CD4-positive, alpha-beta memory T cell (primary cell): Measurements from ENCODE around the gene EYA2. TPM values are rescaled to one million over a fixed set of nuclear protein-coding genes. Genes with fewer than 3 reads are reported as not detected.

Experiments used
- CTCF ChIA-PET: fragments of 350-600 bp; sonication (Branson Sonifier 250); formaldehyde crosslinking; loops from one replicate; lab custom pipeline; 2021; ENCODE audit warnings: inconsistent platforms; ENCODE audit not compliant: partially characterized antibody; lab: Charles Lee
- POLR2A ChIA-PET: fragments of 350-600 bp; sonication (Branson Sonifier 250); formaldehyde crosslinking; loops from one replicate; lab custom pipeline; 2021; ENCODE audit not compliant: partially characterized antibody; lab: Charles Lee
- DNase-seq, 5 donors: peaks; one replicate each; pipeline versions ENCODE4 v3.0.0 to v3.0.0-alpha.2; 2020 to 2022; ENCODE audit warnings: mixed read lengths in 1 of 5
- H3K27ac ChIP-seq: one replicate; pipeline ENCODE4 v1.7.0; 2013; ENCODE audit warnings: low read depth, low read length
- H3K27me3 ChIP-seq: 2 replicates; pipeline ENCODE4 v1.7.0; 2013; ENCODE audit warnings: mild to moderate bottlenecking, low read length, moderate library complexity; ENCODE audit not compliant: insufficient read depth
- H3K36me3 ChIP-seq: 2 replicates; pipeline ENCODE4 v1.7.0; 2013; ENCODE audit warnings: mild to moderate bottlenecking, low read length, moderate library complexity; ENCODE audit not compliant: insufficient read depth
- H3K4me1 ChIP-seq: 2 replicates; pipeline ENCODE4 v1.7.0; 2013; ENCODE audit warnings: mild to moderate bottlenecking, low read length, moderate library complexity; ENCODE audit not compliant: insufficient read depth
- H3K4me3 ChIP-seq, 2 donors: one replicate each; pipeline ENCODE4 v1.7.0; 2013; ENCODE audit warnings: low read length in 2 of 2, mild to moderate bottlenecking in 1 of 2
- H3K9me3 ChIP-seq, 2 donors: one replicate each; pipeline ENCODE4 v1.7.0; 2013; ENCODE audit warnings: low read length in 2 of 2, control low read depth in 1 of 2; ENCODE audit not compliant: control insufficient read depth in 1 of 2
- H3K27ac Mint-ChIP-seq, 7 donors: one replicate each; pipeline ENCODE4 v1.8.0; 2020 to 2021; ENCODE audit warnings: mixed read lengths in 7 of 7, mild to moderate bottlenecking in 6 of 7, inconsistent platforms in 3 of 7, moderate library complexity in 3 of 7
- H3K27me3 Mint-ChIP-seq, 2 donors: one replicate each; pipeline ENCODE4 v1.8.0; 2020 to 2021; ENCODE audit warnings: mixed read lengths in 2 of 2
- H3K36me3 Mint-ChIP-seq, 2 donors: one replicate each; pipeline ENCODE4 v1.8.0; 2020 to 2021; ENCODE audit warnings: mixed read lengths in 2 of 2, inconsistent platforms in 1 of 2, mild to moderate bottlenecking in 1 of 2
- H3K4me1 Mint-ChIP-seq, 4 donors: one replicate each; pipeline ENCODE4 v1.8.0; 2020 to 2021; ENCODE audit warnings: mixed read lengths in 4 of 4, mild to moderate bottlenecking in 1 of 4
- H3K4me3 Mint-ChIP-seq, 8 donors: one replicate each; pipeline ENCODE4 v1.8.0; 2020 to 2021; ENCODE audit warnings: mixed read lengths in 8 of 8, mild to moderate bottlenecking in 7 of 8, moderate library complexity in 6 of 8, inconsistent platforms in 3 of 8
- H3K9me3 Mint-ChIP-seq, 8 donors: one replicate each; pipeline ENCODE4 v1.8.0; 2020 to 2021; ENCODE audit warnings: mixed read lengths in 8 of 8, mild to moderate bottlenecking in 5 of 8, inconsistent platforms in 3 of 8, moderate library complexity in 1 of 8
- intact Hi-C: fragments of 100-400 bp; cut with micrococcal nuclease; formaldehyde crosslinking; loops from one replicate; pipeline ENCODE4 v1.15.1; 2023
- polyA plus RNA-seq, 2 donors: library from polyadenylated mRNA; unstranded; fragments of 300-500 nt; fragmentation: Illumina TruSeq; gene quantifications; one replicate each; pipeline ENCODE4 v1.2.3, GENCODE V29; 2021
- total RNA-seq, 2 experiments: library from RNA; stranded (reverse); gene quantifications; one replicate each; pipeline ENCODE4 v1.2.3, GENCODE V29; 2021

The EYA2 gene
- total and polyA plus RNA-seq, 4 experiments from 2014 or later: not detected

DNA sequence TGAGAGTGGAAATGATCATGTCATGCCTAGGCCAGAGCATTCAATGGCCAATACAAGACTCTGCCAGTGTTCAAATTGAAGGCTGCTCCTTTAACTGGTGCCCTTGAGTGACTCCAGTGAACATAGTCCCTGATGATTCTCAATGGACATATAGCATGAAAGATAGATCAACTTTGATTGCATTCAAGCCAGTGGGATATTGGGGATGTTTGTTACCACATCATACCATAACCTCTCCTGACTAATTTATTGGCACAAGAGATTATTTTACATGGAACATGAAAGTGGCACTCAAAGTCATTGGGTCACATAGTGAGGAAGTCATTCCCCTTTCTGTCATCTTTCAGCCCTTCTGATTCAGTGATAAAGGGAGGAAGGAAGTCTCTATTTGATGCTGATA lies 139.0 kb downstream of the EYA2 start:
- Mint-ChIP-seq H3K4me1 (no peaks in the 10 kb centered on the region), H3K4me3 (no peak overlapping the region), H3K27me3 (peaks cover 8 to 11% of the 10 kb centered on the region in 2 donors), H3K27ac (no peak overlapping the region), H3K36me3 (no peaks in the 10 kb centered on the region), H3K9me3 (peaks cover 0 to 8% (median 1%) of the 10 kb centered on the region in 8 donors)
- Histone ChIP-seq H3K27ac (no peak overlapping the region), H3K27me3 (no peaks in the 10 kb centered on the region), H3K9me3 (no peaks in the 10 kb centered on the region), H3K4me3 (no peak overlapping the region), H3K4me1 (no peaks in the 10 kb centered on the region), H3K36me3 (no peaks in the 10 kb centered on the region)
- intact Hi-C loops: no loop called here
- no peak for DNase-seq
- POLR2A ChIA-PET: no interaction called here
- CTCF ChIA-PET: no interaction called here

- H3K4me3 Mint-ChIP-seq: no peak overlapping the region
- Histone ChIP-seq H3K27ac (no peak overlapping the region), H3K9me3 (no peaks in the 10 kb centered on the region), H3K4me1 (no peaks in the 10 kb centered on the region), H3K4me3 (no peak overlapping the region), H3K27me3 (no peaks in the 10 kb centered on the region), H3K36me3 (no peaks in the 10 kb centered on the region)
- intact Hi-C loops: no loop called here
- peaks cover 8 to 11% of the 10 kb centered on the region in 2 donors for H3K27me3 Mint-ChIP-seq
- no peaks in the 10 kb centered on the region for H3K36me3 Mint-ChIP-seq
- ChIA-PET CTCF (no interaction called here), POLR2A (no interaction called here)
- DNase-seq: no peak
- H3K27ac Mint-ChIP-seq: no peak overlapping the region
- no peaks in the 10 kb centered on the region for H3K4me1 Mint-ChIP-seq
- H3K9me3 Mint-ChIP-seq: peaks cover 0 to 4% (median 0%) of the 10 kb centered on the region in 8 donors
These were observed 140.5 kb downstream of the EYA2 start for GRCh38 chr20:47035026-47035590.

DNA sequence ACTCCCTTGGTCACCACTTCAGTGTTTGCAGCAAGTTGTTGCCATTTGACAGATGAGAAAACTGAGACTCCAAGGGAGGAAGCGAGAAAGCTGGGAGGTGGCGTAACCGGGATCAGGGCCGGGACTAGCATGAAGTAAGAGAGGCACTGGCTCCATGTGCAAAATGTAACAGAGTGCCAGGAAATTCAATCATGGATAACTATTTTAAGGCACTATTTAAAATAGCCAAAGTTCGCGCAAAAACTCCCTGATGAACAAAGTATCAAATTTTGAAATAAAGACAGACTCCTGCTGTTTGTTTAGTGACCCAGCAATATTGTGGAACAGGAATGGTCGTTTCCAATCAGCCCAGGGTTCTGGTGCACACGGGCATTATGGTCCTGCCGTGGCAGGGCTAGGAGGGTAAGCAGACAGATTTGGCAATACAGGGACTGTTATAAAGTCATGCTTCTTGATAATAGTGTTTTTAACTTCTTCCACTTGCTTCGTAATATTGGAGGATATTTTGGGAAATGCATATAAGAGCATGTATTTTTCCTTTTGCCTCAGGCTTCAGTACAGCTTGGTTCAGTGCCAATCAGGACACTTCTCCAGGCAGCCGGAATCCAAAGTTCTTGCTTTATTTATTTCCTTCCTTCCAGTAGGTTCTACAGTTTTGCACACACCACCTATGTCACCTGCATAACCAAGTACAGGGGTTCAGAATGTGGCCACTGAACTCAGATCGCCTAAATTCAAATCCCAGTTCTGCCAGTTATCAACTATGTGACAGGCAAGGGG lies 141.6 kb downstream of the EYA2 start:
- H3K27ac Mint-ChIP-seq: no peak overlapping the region
- POLR2A ChIA-PET: no interaction called here
- no peak overlapping the region for H3K27ac ChIP-seq
- intact Hi-C loops: no loop called here
- no peaks in the 10 kb centered on the region for H3K4me1 Mint-ChIP-seq
- no peak overlapping the region for H3K4me3 Mint-ChIP-seq
- H3K27me3 ChIP-seq: no peaks in the 10 kb centered on the region
- no peak for DNase-seq
- no peaks in the 10 kb centered on the region for H3K4me1 ChIP-seq
- no peaks in the 10 kb centered on the region for H3K9me3 ChIP-seq
- H3K9me3 Mint-ChIP-seq: peaks cover 0 to 4% (median 0%) of the 10 kb centered on the region in 8 donors
- CTCF ChIA-PET: no interaction called here
- H3K4me3 ChIP-seq: no peak overlapping the region
- no peaks in the 10 kb centered on the region for H3K36me3 Mint-ChIP-seq
- H3K27me3 Mint-ChIP-seq: peaks cover 10 to 12% of the 10 kb centered on the region in 2 donors
- H3K36me3 ChIP-seq: no peaks in the 10 kb centered on the region

DNA sequence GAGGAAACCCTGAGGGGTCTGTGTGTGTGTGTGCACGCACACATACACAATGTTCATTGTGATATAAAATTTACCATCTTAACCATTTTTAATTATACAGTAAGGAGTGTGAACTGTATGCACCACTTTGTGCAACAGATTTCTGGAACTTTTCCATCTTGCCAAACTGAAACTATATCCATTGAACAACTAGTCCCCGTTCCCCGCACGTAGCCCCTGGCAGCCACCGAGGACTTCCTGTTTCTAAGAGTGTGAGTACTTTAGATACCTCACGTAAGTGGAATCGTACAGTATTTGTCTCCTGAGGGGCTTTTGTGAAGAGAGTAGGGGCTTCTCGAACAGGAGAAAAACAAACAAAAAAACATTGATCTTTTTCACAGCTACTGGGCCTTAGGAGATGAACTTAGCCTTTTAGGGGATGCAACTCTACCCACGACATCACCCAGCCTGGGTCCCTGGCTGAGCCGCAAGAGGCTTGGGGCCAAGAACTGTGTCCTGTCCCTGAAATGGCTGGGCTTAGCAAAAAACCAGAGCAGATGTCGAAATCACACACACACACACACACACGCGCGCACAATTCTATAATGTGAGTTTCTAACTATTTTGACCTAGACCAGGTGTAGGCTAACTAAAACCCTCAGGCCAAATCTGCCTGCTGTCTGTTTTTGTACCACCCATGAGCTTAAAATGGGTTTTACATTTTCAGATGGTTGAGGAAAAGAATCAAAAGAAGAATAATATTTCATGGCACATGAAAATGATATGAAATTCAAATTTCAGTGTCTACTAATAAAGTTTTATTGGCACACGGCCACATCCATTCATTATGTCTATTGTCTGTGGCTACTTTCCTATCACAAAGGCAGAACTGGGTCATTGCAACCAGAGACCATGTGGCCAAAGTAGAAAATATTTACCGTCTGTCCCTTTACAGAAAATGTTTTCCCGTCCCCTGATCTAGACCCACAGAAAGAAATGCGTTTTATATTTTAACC lies 144.2 kb downstream of the EYA2 start:
- ChIA-PET CTCF (no interaction called here), POLR2A (no interaction called here)
- no peak overlapping the region for H3K27ac ChIP-seq
- H3K27me3 ChIP-seq: no peaks in the 10 kb centered on the region
- Mint-ChIP-seq H3K4me3 (no peak overlapping the region), H3K36me3 (no peaks in the 10 kb centered on the region), H3K4me1 (no peaks in the 10 kb centered on the region), H3K27ac (no peak overlapping the region), H3K27me3 (peaks cover 12 to 16% of the 10 kb centered on the region in 2 donors), H3K9me3 (peaks cover 0 to 3% (median 0%) of the 10 kb centered on the region in 8 donors)
- DNase-seq: no peak
- intact Hi-C loops: no loop called here
- no peaks in the 10 kb centered on the region for H3K4me1 ChIP-seq
- H3K36me3 ChIP-seq: no peaks in the 10 kb centered on the region
- no peaks in the 10 kb centered on the region for H3K9me3 ChIP-seq
- no peak overlapping the region for H3K4me3 ChIP-seq

GRCh38 chr20:47040506-47041125 lies 146.0 kb downstream of the EYA2 start:
- Mint-ChIP-seq H3K36me3 (no peaks in the 10 kb centered on the region), H3K4me1 (no peaks in the 10 kb centered on the region), H3K9me3 (peaks cover 0 to 14% (median 8%) of the 10 kb centered on the region in 8 donors), H3K4me3 (no peak overlapping the region), H3K27ac (no peak overlapping the region), H3K27me3 (peaks cover 12 to 14% of the 10 kb centered on the region in 2 donors)
- Histone ChIP-seq H3K9me3 (no peaks in the 10 kb centered on the region), H3K4me3 (no peak overlapping the region), H3K27me3 (no peaks in the 10 kb centered on the region), H3K27ac (no peak overlapping the region), H3K36me3 (no peaks in the 10 kb centered on the region), H3K4me1 (no peaks in the 10 kb centered on the region)
- intact Hi-C loops: no loop called here
- CTCF ChIA-PET: no interaction called here
- DNase-seq: no peak
- POLR2A ChIA-PET: interaction anchor here (0.6 kb wide), 1 partner anchor 256 kb away, joined by 3 read pairs; no protein-coding TSS in a partner anchor

- no peaks in the 10 kb centered on the region for H3K4me1 Mint-ChIP-seq
These were observed 146.8 kb downstream of the EYA2 start for GRCh38 chr20:47041396-47041899.

More at GRCh38 chr20:47041396-47041899, 146.8 kb downstream of the EYA2 start:
- no peaks in the 10 kb centered on the region for H3K27me3 ChIP-seq
- H3K4me1 ChIP-seq: no peaks in the 10 kb centered on the region
- ChIA-PET POLR2A (no interaction called here), CTCF (no interaction called here)
- no peak overlapping the region for H3K4me3 ChIP-seq
- H3K27ac ChIP-seq: no peak overlapping the region
- Mint-ChIP-seq H3K27me3 (peaks cover 12 to 14% of the 10 kb centered on the region in 2 donors), H3K27ac (no peak overlapping the region), H3K36me3 (no peaks in the 10 kb centered on the region), H3K4me3 (no peak overlapping the region), H3K9me3 (peaks cover 0 to 22% (median 12%) of the 10 kb centered on the region in 8 donors)
- intact Hi-C loops: no loop called here
- H3K9me3 ChIP-seq: no peaks in the 10 kb centered on the region
- DNase-seq: no peak
- H3K36me3 ChIP-seq: no peaks in the 10 kb centered on the region
